ENCODE results near the gene REC8. TPM values are rescaled to one million over a fixed set of nuclear protein-coding genes. Genes with fewer than 3 reads are reported as not detected.

Gene REC8
- total and polyA plus RNA-seq, 10 of the 15 experiments (the other 5 are each of a cell fraction or from before 2014, with no cell fraction given), result 4.2 to 76.9 (median 29.1) TPM

- H3K4me1 ChIP-seq (ENCODE audit: control insufficient read depth, insufficient read depth, low read length), result peaks cover 40% of the 10 kb centered on the region
- peak within 1 kb of the TSS; percentile 82 for H3K4me2 ChIP-seq (ENCODE audit: control insufficient read depth, insufficient read depth)
- POLR2A ChIA-PET, result interaction anchor here (0.6 to 11.6 kb wide), 17 partner anchors 8 to 135 kb away, joined by 3 to 276 read pairs (median 6); partner anchors contain the start of genes DCAF11, IPO4, IRF9 and NRL
- no peaks in the 10 kb centered on the region for H3K9me3 ChIP-seq (replicated peaks; ENCODE audit: control insufficient read depth, insufficient read depth, low read length)
- RAD21 ChIA-PET (ENCODE audit: unreplicated experiment), result interaction anchor here (1.0 to 6.8 kb wide), 14 partner anchors 8 to 110 kb away, joined by 3 to 69 read pairs (median 8); partner anchors contain the start of genes DCAF11, IRF9, MDP1 and NRL
- no peaks in the 10 kb centered on the region for H4K20me1 ChIP-seq (ENCODE audit: control insufficient read depth, insufficient read depth)
- H3K36me3 ChIP-seq (ENCODE audit: control insufficient read depth in 2 of 2, insufficient read depth in 2 of 2, low read length in 1 of 2), result peaks cover 8 to 12% of the 10 kb centered on the region in 2 experiments; a peak in 3 of 4 replicates
- peak within 1 kb of the TSS; percentile 83 for H2AFZ ChIP-seq (ENCODE audit: control insufficient read depth, low read depth, low read length)
- in situ Hi-C loops (cut with MboI), result no loop called here
- H3K27ac ChIP-seq (ENCODE audit: control insufficient read depth, insufficient read depth), result peak within 1 kb of the TSS; percentile 95
- FAIRE-seq (peak; percentile 52), DNase-seq (ENCODE audit: low read depth, low spot score) (peak; percentile 75), ATAC-seq (peak; percentile 94)
- no TSS peak for BruUV-seq (replicated peaks)
- no peaks in the 10 kb centered on the region for H3K27me3 ChIP-seq (replicated peaks in 1 of 2; ENCODE audit: control insufficient read depth in 2 of 2, insufficient read depth in 2 of 2, low read length in 1 of 2)
- under 1% methylated on average over 48 of the region's 75 CpGs for WGBS (ENCODE audit: insufficient coverage, insufficient replicate concordance, low lambda C conversion rate, missing lambda C conversion rate)
- H3K4me3 ChIP-seq, result peak within 1 kb of the TSS; percentile 99
- intact Hi-C loops (cut with micrococcal nuclease; ENCODE audit: unreplicated experiment), result no loop called here
- H3K9ac ChIP-seq (ENCODE audit: control insufficient read depth, insufficient read depth, low read length), result peak within 1 kb of the TSS; percentile 96
- SMC1A ChIA-PET (ENCODE audit: uncharacterized antibody, unreplicated experiment), result interaction anchor here (0.6 to 7.7 kb wide), 7 partner anchors 10 to 107 kb away, joined by 3 to 70 read pairs (median 18); partner anchors contain the start of genes DCAF11, IRF9, NRL and PSME2
- CTCF ChIA-PET, result interaction anchor here (0.7 to 4.9 kb wide), 11 partner anchors 8 to 171 kb away, joined by 3 to 39 read pairs (median 4); partner anchors contain the start of genes DCAF11, IRF9, NRL and PSME2
- H3K79me2 ChIP-seq (ENCODE audit: control insufficient read depth, insufficient read depth, low read length), result peaks cover 52% of the 10 kb centered on the region
- TF ChIP-seq TARDBP (IDR thresholded peaks at IDR 0.05; ENCODE audit: borderline replicate concordance) (no peak), CEBPZ (IDR thresholded peaks at IDR 0.05; ENCODE audit: low read depth, low read length) (no peak), HCFC1 (IDR thresholded peaks at IDR 0.05; ENCODE audit: low read length) (0 out of 2 replicates have a peak, but pooled peaks have one; percentile 17), SMARCA5 (IDR thresholded peaks at IDR 0.05) (peak; percentile 88), CBX3 (IDR thresholded peaks at IDR 0.05; ENCODE audit: borderline replicate concordance, low read depth) (no peak), SPI1 (IDR thresholded peaks at IDR 0.05; ENCODE audit: borderline replicate concordance, insufficient read depth, low read depth, low read length) (no peak), ASH2L (IDR thresholded peaks at IDR 0.05; ENCODE audit: borderline replicate concordance, low read depth) (peak; percentile 88; the same call in 1 of the 2 replicates), ZZZ3 (IDR thresholded peaks at IDR 0.05; ENCODE audit: control insufficient read depth, insufficient read length, low read depth) (no peak), DPF2 (IDR thresholded peaks at IDR 0.05) (peak; percentile 91), STAT1 (conservative IDR thresholded peaks at IDR 0.05) (peak; percentile 90; the same call in 1 of the 2 replicates), MAX (IDR thresholded peaks at IDR 0.05; ENCODE audit: low read depth, low read length) (no peak), WRNIP1 (IDR thresholded peaks at IDR 0.05; ENCODE audit: borderline replicate concordance, low read depth, low read length) (no peak), SP1 (IDR thresholded peaks at IDR 0.05; ENCODE audit: low read depth, low read length) (peak; percentile 54), RCOR1 (conservative IDR thresholded peaks at IDR 0.05; ENCODE audit: low read depth, low read length) (0 out of 2 replicates have a peak, but pooled peaks have one; percentile 26), HDGF (IDR thresholded peaks at IDR 0.05) (peak; percentile 85), ZBTB11 (CRISPR knock-in tag; IDR thresholded peaks at IDR 0.05) (no peak), ZNF217 (IDR thresholded peaks at IDR 0.05) (peak; percentile 37; the same call in 1 of the 2 replicates)
Observed at GRCh38 chr14:24135834-24136683, 35.8 kb upstream of the REC8 start, which contains the start of gene PSME1. PSME1 (plus strand) TSS chr14:24136194; CDS start chr14:24136263, 69 bp downstream.
